ENCODE data around the gene CHADL.

- TF ChIP-seq CTCF (tag by site-specific recombination; IDR thresholded peaks at IDR 0.05) (no peak), ZNF580 (tag by site-specific recombination; IDR thresholded peaks at IDR 0.05) (no peak), ZNF610 (tag by site-specific recombination; IDR thresholded peaks at IDR 0.05; ENCODE audit: borderline replicate concordance) (no peak), ZSCAN4 (tag by site-specific recombination; IDR thresholded peaks at IDR 0.05) (no peak), ZNF121 (tag by site-specific recombination; IDR thresholded peaks at IDR 0.05) (no peak), EGR2 (tag by site-specific recombination; IDR thresholded peaks at IDR 0.05; ENCODE audit: low read depth) (no peak), BCL11B (tag by site-specific recombination; IDR thresholded peaks at IDR 0.05; ENCODE audit: low read depth) (no peak), ZNF239 (tag by site-specific recombination; IDR thresholded peaks at IDR 0.05) (no peak), ZNF18 (tag by site-specific recombination; IDR thresholded peaks at IDR 0.05) (no peak), ZNF544 (tag by site-specific recombination; IDR thresholded peaks at IDR 0.05) (no peak)
Measured at GRCh38 chr22:41216984-41217383, 23.7 kb downstream of the CHADL start.

Data from HEK293 (cell line).